GM19328 (cell line): ENCODE measurements around the gene TMA7.

Experiments
- ATAC-seq: cut with Tn5 transposase; IDR thresholded peaks from one replicate; pipeline ENCODE4 v1.9.1; 2021; ENCODE audit warnings: mild to moderate bottlenecking, moderate library complexity; ENCODE audit not compliant: unreplicated experiment

The TMA7 gene

DNA sequence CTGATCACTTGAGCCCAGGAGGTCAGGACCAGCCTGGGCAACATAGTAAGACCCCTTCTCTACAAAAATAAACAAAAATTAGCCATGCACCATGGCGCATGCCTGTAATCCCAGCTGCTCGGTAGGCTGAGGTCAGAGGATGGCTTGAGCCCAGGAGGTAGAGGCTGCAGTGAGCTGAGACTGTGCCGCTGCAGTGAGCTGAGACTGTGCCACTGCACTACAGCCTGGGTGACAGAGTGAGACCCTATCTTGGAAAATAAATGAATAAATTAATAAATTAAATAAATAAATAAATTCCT, 53.1 kb downstream of the TMA7 start:
- no peak for ATAC-seq
